Chondrocyte (in vitro differentiated cells): ENCODE results near the gene TAS2R46. TPM values are rescaled to one million over a fixed set of nuclear protein-coding genes. Genes with fewer than 3 reads are reported as not detected.
"Not testable (repeated sequence)": the region's sequence is repeated elsewhere in the genome, so short reads cannot be mapped to it uniquely, and the experiment has no call there.

Experiments used
- DNase-seq: peaks from one replicate; pipeline ENCODE4 v3.0.0; 2021; ENCODE audit warnings: mixed read lengths, low spot score
- H3K27ac Mint-ChIP-seq: one replicate; pipeline ENCODE4 v1.8.0; 2021; ENCODE audit warnings: mild to moderate bottlenecking, moderate library complexity, mixed read lengths; ENCODE audit not compliant: unreplicated experiment
- H3K27me3 Mint-ChIP-seq: 2 replicates; pipeline ENCODE4 v1.8.0; 2021; ENCODE audit warnings: low read depth, mixed read lengths
- H3K36me3 Mint-ChIP-seq: 2 replicates; pipeline ENCODE4 v1.8.0; 2021; ENCODE audit warnings: low read depth, mixed read lengths
- H3K4me1 Mint-ChIP-seq: 2 replicates; pipeline ENCODE4 v1.8.0; 2021; ENCODE audit warnings: low read depth, mild to moderate bottlenecking, mixed read lengths
- H3K4me3 Mint-ChIP-seq: one replicate; pipeline ENCODE4 v1.8.0; 2021; ENCODE audit warnings: mild to moderate bottlenecking, moderate library complexity, mixed read lengths; ENCODE audit not compliant: unreplicated experiment
- H3K9me3 Mint-ChIP-seq: 2 replicates; pipeline ENCODE4 v1.8.0; 2021; ENCODE audit warnings: low read depth, mixed read lengths
- long read RNA-seq: library from polyadenylated mRNA; stranded (forward); transcript quantifications from one replicate; pipeline ENCODE4 v2.0.0, GENCODE V29; 2021
- total RNA-seq: library from RNA; stranded (reverse); gene quantifications from 3 replicates; pipeline ENCODE4 v1.2.1, GENCODE V29; 2021
- TF ChIP-seq, protein P1 (sequence below): fragments of 200-600 bp; sonication (generic); IDR thresholded peaks from 2 replicates; pipeline ENCODE4 v1.5.0; 2021; ENCODE audit warnings: antibody characterized with exemption, mild to moderate bottlenecking, moderate library complexity

The TAS2R46 gene, protein sequence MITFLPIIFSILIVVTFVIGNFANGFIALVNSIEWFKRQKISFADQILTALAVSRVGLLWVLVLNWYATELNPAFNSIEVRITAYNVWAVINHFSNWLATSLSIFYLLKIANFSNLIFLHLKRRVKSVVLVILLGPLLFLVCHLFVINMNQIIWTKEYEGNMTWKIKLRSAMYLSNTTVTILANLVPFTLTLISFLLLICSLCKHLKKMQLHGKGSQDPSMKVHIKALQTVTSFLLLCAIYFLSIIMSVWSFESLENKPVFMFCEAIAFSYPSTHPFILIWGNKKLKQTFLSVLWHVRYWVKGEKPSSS
- 0.51 to 1.1 TPM (median 0.70 TPM) in 3 replicates for total RNA-seq
- long read RNA-seq, result 0 reads

DNA sequence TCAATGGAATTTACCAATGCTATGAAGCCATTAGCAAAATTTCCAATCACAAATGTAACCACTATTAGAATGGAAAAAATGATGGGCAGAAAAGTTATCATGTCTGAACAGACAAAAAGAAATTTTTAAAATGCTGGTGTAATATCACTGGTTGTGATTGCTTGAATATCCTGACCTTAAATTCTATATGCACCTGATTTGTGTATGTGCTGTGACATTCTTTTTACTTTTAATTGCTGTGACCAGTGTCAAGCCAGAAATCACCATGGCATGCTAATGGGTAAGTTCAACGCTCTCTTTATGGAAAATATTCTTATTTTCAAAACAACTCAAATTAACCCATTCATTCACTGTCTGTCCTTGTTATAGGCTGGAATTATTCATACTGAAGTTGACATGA is at the start of gene TAS2R46:
TAS2R46 (minus strand) TSS at position 101 of the 400 bp plus-strand sequence; CDS start at position 101, 0 bp downstream.
- H3K36me3 Mint-ChIP-seq, H3K27ac Mint-ChIP-seq, DNase-seq: not testable (repeated sequence)

DNA sequence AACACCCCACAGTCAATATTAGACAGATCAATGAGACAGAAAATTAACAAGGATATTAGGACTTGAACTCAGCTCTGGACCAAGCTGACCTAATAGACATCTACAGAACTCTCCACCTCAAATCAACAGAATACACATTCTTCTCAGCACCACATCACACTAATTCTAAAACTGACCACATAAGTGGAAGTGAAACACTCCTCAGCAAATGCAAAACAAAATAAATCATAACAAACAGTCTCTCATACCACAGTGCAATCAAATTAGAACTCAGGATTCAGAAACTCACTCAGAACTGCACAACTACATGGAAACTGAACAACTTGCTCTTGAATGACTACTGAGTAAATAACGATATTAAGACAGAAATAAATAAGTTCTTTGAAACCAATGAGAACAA is 49.1 kb upstream of the TAS2R46 start:
- H3K27me3 Mint-ChIP-seq, H3K4me1 Mint-ChIP-seq, H3K27ac Mint-ChIP-seq, DNase-seq, H3K4me3 Mint-ChIP-seq: not testable (repeated sequence)
- Mint-ChIP-seq H3K36me3 (peaks cover 14% of the 10 kb centered on the region), H3K9me3 (peaks cover 48% of the 10 kb centered on the region)

More for the DNA sequence above, at the start of gene TAS2R46:
- H3K4me1 Mint-ChIP-seq, H3K9me3 Mint-ChIP-seq, H3K27me3 Mint-ChIP-seq, H3K4me3 Mint-ChIP-seq: not testable (repeated sequence)

DNA sequence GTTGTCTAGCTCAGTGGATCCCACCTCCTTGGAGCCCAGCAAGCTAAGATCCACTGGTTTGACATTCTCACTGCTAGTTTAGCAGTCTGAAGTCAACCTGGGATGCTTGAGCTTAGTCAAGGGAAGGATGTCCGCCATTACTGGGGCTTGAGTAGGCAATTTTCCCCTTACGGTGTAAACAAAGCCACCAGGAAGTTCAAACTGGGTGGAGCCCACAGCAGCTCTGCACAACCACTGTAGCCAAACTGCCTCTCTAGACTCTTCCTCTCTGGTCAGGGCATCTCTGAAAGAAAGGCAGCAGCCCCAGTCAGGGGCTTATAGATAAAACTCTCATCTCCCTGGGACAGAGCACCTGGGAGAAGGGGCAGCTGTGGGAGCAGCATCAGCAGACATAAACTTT is 46.8 kb upstream of the TAS2R46 start:
- Mint-ChIP-seq H3K36me3 (peaks cover 17% of the 10 kb centered on the region), H3K4me1 (no peaks in the 10 kb centered on the region), H3K9me3 (peaks cover 47% of the 10 kb centered on the region), H3K4me3 (no peak overlapping the region), H3K27me3 (no peaks in the 10 kb centered on the region), H3K27ac (no peak overlapping the region)
- TF ChIP-seq, protein P1, sequence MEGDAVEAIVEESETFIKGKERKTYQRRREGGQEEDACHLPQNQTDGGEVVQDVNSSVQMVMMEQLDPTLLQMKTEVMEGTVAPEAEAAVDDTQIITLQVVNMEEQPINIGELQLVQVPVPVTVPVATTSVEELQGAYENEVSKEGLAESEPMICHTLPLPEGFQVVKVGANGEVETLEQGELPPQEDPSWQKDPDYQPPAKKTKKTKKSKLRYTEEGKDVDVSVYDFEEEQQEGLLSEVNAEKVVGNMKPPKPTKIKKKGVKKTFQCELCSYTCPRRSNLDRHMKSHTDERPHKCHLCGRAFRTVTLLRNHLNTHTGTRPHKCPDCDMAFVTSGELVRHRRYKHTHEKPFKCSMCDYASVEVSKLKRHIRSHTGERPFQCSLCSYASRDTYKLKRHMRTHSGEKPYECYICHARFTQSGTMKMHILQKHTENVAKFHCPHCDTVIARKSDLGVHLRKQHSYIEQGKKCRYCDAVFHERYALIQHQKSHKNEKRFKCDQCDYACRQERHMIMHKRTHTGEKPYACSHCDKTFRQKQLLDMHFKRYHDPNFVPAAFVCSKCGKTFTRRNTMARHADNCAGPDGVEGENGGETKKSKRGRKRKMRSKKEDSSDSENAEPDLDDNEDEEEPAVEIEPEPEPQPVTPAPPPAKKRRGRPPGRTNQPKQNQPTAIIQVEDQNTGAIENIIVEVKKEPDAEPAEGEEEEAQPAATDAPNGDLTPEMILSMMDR, result no peak
- DNase-seq, result no peak

DNA sequence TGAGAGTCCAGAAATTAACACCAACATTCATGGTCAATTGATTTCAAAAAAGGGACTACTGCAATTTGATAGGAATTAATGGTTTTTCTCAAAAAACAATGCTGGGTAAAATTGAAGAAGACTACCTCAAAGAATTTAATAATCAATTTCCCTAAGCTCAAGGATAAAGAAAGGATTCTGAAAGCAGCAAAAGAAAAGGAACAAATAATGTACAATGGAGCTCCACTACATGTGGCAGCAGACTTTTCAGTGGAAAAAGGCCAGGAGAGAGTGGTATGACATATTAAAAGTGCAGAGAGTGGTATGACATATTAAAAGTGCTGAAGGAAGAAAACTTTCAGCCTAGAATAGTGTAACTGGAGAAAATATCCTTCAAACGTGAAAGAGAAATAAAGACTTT is 45.6 kb upstream of the TAS2R46 start:
- Mint-ChIP-seq H3K4me3 (no peak overlapping the region), H3K36me3 (peaks cover 20% of the 10 kb centered on the region), H3K27me3 (no peaks in the 10 kb centered on the region), H3K4me1 (no peaks in the 10 kb centered on the region), H3K9me3 (peaks cover 42% of the 10 kb centered on the region), H3K27ac (no peak overlapping the region)
- DNase-seq, result no peak
- TF ChIP-seq, protein P1, result no peak

DNA sequence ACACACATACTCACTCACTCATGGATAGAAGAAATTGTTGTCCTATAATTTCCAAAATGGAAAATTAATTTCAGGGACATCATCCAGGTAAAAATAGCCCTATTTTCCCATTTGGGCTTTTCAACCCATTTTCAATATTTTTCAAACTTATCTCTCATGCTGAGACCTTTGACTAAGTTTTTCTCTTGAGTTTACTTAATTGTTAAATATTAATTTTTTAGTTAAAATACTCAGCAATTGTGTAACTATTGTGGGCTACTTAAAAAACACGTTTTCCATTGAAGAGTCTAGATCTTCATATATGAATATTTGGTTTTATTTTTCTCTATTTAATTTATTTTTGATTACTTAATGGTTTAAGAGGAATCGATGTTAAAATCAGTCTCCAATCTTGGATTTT is 44.2 kb upstream of the TAS2R46 start:
- no peaks in the 10 kb centered on the region for H3K4me1 Mint-ChIP-seq
- DNase-seq, result no peak
- H3K27me3 Mint-ChIP-seq, result no peaks in the 10 kb centered on the region
- peaks cover 32% of the 10 kb centered on the region for H3K9me3 Mint-ChIP-seq
- TF ChIP-seq, protein P1, result no peak
- H3K36me3 Mint-ChIP-seq, result peaks cover 18% of the 10 kb centered on the region
- no peak overlapping the region for H3K27ac Mint-ChIP-seq
- H3K4me3 Mint-ChIP-seq, result no peak overlapping the region

DNA sequence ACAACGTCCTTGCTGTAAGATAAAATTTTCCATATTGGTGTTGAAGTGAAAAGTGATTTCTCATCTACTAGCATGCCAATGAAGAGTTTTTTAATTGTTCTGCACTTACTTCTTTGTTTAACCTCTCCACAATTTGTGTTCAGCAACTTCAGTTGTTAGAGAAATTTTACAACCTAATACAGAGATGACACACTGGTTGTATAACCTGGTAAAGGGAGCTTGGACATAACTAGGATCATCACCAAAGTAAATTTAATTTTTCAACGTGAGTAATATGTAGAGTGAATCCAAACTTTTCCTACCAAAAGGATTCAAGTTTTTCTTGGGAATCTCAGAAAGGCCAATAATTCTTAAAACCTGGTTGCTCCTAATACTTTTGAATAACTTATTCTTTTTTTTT is 43.5 kb upstream of the TAS2R46 start:
- no peaks in the 10 kb centered on the region for H3K27me3 Mint-ChIP-seq
- H3K36me3 Mint-ChIP-seq, result peaks cover 18% of the 10 kb centered on the region
- H3K9me3 Mint-ChIP-seq, result peaks cover 26% of the 10 kb centered on the region
- H3K4me3 Mint-ChIP-seq, result no peak overlapping the region
- DNase-seq, result no peak
- TF ChIP-seq, protein P1, result no peak
- H3K27ac Mint-ChIP-seq, result no peak overlapping the region
- no peaks in the 10 kb centered on the region for H3K4me1 Mint-ChIP-seq

DNA sequence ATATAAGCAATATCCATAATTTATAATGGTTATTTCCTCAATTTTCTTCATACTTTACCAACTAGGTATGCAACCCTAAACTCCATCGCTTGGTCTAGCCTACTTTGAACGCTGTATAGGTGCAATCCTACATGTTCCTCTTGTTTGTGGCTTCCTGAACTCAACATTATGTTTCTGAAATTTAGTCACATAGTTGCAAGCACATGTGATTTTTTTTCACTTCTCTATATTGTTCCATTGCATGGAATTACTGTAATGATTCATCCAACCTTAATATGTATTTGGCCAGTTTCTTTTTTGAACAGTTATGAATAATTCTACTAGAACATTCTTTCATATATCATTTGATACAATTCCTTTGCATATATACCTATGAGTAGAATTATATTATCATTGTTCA is 32.8 kb upstream of the TAS2R46 start:
- DNase-seq, H3K4me3 Mint-ChIP-seq, H3K27me3 Mint-ChIP-seq, H3K9me3 Mint-ChIP-seq, H3K4me1 Mint-ChIP-seq, H3K36me3 Mint-ChIP-seq, H3K27ac Mint-ChIP-seq: not testable (repeated sequence)
